ENCODE measurements around the gene RRBP1. TPM values are rescaled to one million over a fixed set of nuclear protein-coding genes. Genes with fewer than 3 reads are reported as not detected.

Gene RRBP1
- total RNA-seq, 1 donor from 2014 or later, result 46.7 TPM

DNA sequence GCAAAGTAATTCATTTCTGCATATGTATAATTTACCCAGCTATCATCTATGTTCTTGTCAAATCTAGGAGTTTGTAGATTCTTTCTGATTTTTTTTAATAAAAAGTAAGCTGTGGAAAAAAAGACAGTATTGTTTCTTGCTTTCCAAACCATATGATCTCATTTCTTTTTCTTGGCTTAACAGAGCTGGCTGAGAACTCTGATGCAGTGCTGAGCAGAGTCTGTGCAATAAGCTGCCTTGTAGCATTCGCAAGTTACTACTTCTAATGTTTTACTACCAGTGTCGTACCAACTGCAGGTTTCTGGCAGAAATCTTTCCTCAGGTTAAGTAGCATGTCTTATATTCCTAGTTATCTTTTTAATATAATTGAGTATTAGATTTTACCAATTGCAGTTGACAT lies 15.6 kb downstream of the RRBP1 start:
- Mint-ChIP-seq H3K27me3 (ENCODE audit: low read depth) (no peaks in the 10 kb centered on the region), H3K36me3 (ENCODE audit: low read depth) (peaks cover 3% of the 10 kb centered on the region), H3K4me3 (no peak overlapping the region), H3K4me1 (no peaks in the 10 kb centered on the region), H3K9me3 (no peaks in the 10 kb centered on the region), H3K27ac (ENCODE audit: unreplicated experiment) (no peak overlapping the region)
- TF ChIP-seq, protein P1, sequence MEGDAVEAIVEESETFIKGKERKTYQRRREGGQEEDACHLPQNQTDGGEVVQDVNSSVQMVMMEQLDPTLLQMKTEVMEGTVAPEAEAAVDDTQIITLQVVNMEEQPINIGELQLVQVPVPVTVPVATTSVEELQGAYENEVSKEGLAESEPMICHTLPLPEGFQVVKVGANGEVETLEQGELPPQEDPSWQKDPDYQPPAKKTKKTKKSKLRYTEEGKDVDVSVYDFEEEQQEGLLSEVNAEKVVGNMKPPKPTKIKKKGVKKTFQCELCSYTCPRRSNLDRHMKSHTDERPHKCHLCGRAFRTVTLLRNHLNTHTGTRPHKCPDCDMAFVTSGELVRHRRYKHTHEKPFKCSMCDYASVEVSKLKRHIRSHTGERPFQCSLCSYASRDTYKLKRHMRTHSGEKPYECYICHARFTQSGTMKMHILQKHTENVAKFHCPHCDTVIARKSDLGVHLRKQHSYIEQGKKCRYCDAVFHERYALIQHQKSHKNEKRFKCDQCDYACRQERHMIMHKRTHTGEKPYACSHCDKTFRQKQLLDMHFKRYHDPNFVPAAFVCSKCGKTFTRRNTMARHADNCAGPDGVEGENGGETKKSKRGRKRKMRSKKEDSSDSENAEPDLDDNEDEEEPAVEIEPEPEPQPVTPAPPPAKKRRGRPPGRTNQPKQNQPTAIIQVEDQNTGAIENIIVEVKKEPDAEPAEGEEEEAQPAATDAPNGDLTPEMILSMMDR (conservative IDR thresholded peaks at IDR 0.05), result no peak
- no peak for DNase-seq (ENCODE audit: low read depth, low spot score)

DNA sequence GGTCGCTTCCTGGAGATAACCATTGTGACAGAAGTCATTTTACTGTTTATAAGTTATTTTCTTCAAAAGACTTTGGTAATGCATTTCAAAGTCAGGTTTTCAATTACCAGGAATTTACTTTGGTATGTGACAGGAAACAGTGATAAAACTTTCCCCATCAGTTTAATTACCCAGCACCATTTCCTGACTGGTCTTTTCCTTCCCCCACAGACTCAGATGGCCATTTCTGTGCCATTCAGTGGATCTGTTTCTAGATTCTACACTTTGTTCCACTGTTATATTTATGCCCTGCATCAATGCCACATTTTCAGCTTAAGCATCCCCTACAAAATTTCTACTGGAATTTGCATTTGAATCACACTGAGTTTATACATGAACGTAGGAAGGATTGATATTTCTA lies 16.3 kb downstream of the RRBP1 start:
- H3K4me3 Mint-ChIP-seq, result no peak overlapping the region
- H3K36me3 Mint-ChIP-seq (ENCODE audit: low read depth), result peaks cover under 1% of the 10 kb centered on the region
- TF ChIP-seq, protein P1 (conservative IDR thresholded peaks at IDR 0.05), result no peak
- H3K9me3 Mint-ChIP-seq, result no peaks in the 10 kb centered on the region
- H3K4me1 Mint-ChIP-seq, result no peaks in the 10 kb centered on the region
- no peak for DNase-seq (ENCODE audit: low read depth, low spot score)
- no peaks in the 10 kb centered on the region for H3K27me3 Mint-ChIP-seq (ENCODE audit: low read depth)
- no peak overlapping the region for H3K27ac Mint-ChIP-seq (ENCODE audit: unreplicated experiment)

DNA sequence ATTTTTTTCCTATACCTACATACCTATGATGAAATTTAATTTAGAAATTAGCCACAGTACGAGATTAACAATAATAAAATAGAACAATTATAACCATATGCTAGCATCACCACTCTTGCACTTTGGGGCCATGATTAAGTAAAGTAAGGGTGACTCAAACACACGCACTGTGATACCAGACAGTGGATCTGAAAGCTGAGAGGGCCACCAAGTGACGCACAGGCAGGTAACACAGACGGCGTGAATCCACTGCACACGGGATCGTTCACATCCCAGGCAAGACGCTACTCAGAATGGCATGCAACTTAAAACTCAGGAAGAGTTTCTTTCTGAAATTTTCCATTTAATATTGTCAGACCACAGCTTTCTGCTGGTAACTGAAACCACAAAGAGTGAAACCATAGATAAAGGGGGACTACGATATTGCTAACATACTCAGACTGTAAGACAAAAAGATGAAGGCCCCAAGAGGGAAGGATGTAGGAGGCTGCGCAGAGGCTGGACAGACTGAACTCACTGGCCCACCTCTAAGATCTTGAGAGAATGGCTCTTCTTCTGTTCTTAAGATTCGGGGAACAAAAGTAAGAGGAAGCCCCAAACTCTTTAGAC lies 17.9 kb downstream of the RRBP1 start:
- TF ChIP-seq, protein P1 (conservative IDR thresholded peaks at IDR 0.05), result no peak
- DNase-seq (ENCODE audit: low read depth, low spot score), result no peak
- Mint-ChIP-seq H3K27ac (ENCODE audit: unreplicated experiment) (no peak overlapping the region), H3K4me1 (no peaks in the 10 kb centered on the region), H3K9me3 (peaks cover 4% of the 10 kb centered on the region), H3K4me3 (no peak overlapping the region), H3K27me3 (ENCODE audit: low read depth) (no peaks in the 10 kb centered on the region), H3K36me3 (ENCODE audit: low read depth) (peaks cover 12% of the 10 kb centered on the region)

DNA sequence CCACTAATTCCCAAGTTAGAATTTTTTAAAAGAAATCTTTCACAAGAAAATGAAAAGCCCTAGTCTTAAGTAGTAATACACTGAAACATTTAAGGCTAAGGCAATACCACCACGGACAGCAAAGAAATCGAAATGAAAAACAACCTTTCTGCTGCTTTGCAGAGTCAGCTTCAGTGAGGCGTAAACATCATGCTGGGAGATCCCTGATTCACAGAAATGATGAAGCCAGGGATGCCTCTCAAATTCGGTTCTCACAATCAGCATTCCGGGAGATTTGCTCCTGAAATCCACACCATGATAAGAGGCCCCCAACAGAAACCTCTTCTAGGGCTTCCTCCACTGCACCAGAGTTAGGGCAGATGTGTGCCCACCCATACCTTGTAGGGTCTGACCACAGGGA lies 18.6 kb downstream of the RRBP1 start:
- Mint-ChIP-seq H3K27ac (ENCODE audit: unreplicated experiment) (no peak overlapping the region), H3K36me3 (ENCODE audit: low read depth) (peaks cover 15% of the 10 kb centered on the region), H3K4me3 (no peak overlapping the region), H3K27me3 (ENCODE audit: low read depth) (no peaks in the 10 kb centered on the region), H3K4me1 (no peaks in the 10 kb centered on the region), H3K9me3 (peaks cover 4% of the 10 kb centered on the region)
- DNase-seq (ENCODE audit: low read depth, low spot score), result no peak
- TF ChIP-seq, protein P1 (conservative IDR thresholded peaks at IDR 0.05), result no peak

DNA sequence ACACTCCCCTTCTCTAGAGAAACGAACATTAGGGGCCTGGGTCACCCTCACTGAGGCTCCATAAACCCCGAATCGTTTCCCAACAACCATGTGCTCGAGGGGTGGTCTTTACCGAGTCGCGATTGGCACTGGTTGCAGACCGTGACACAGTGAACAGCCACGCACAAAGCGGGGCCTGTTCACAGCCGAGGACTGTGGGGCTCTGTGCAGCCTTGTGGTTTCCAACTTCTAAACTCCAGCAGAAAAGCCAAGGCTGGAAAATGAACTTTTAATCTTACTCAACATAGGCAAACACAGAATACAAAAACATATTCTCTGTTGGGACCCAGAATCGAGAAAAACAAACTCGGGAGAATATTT lies 19.0 kb downstream of the RRBP1 start:
- TF ChIP-seq, protein P1 (conservative IDR thresholded peaks at IDR 0.05), result no peak
- Mint-ChIP-seq H3K27me3 (ENCODE audit: low read depth) (no peaks in the 10 kb centered on the region), H3K9me3 (peaks cover 4% of the 10 kb centered on the region), H3K4me3 (no peak overlapping the region), H3K4me1 (no peaks in the 10 kb centered on the region), H3K36me3 (ENCODE audit: low read depth) (peaks cover 19% of the 10 kb centered on the region), H3K27ac (ENCODE audit: unreplicated experiment) (no peak overlapping the region)
- no peak for DNase-seq (ENCODE audit: low read depth, low spot score)

All from neural crest cell (in vitro differentiated cells).